Activated CD4-positive, alpha-beta T cell treated with anti-CD3 and anti-CD28 coated beads, Interleukin-2, Interleukin-6, amounts not matched to agents 100 ng/mL and 50 ng/mL, durations not matched to agents 16 hours and 8 hours (primary cell): ENCODE data around the gene MEGF11.

Source experiments
- DNase-seq: peaks from one replicate; pipeline ENCODE4 v3.0.0-alpha.2; 2020

MEGF11 gene

DNA sequence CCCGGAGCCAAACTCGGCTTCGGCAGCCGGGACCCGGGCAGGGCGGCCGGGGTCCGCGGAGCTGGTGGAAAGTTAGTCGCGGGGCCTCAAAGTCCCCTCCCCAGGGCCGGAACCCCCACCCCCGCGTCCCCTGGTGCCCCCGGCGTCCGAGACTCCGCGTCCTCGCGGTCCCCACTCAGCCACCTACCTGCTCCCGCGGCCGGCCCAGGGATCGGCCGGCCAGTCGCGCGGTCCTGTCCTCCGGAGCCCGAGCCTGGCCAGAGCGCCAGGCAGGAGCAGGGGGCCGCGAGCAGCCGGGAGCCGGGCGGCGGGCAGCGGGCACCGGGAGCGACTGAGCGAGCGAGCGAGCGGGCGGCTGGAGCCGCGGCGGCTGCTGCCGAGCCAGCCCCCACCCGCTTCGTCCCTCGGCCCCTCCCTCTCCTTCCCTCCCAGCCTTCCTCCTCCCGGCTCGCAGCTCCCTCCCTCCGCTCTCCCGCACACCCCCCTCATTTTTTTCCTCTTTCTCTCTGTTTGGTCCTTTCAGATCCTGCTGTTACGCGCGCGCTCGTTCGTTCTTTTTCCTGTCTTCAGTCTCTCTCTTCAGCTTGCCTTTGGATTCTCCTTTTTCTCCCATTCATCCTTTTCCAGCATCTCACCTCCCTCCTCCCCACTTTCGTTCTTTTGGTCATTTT, at the start of gene MEGF11:
Gene MEGF11, minus strand, starts transcription at position 333 of the 671 bp plus-strand sequence. CDS start 125,347 bp downstream, outside the sequence.
- no peak for DNase-seq

DNA sequence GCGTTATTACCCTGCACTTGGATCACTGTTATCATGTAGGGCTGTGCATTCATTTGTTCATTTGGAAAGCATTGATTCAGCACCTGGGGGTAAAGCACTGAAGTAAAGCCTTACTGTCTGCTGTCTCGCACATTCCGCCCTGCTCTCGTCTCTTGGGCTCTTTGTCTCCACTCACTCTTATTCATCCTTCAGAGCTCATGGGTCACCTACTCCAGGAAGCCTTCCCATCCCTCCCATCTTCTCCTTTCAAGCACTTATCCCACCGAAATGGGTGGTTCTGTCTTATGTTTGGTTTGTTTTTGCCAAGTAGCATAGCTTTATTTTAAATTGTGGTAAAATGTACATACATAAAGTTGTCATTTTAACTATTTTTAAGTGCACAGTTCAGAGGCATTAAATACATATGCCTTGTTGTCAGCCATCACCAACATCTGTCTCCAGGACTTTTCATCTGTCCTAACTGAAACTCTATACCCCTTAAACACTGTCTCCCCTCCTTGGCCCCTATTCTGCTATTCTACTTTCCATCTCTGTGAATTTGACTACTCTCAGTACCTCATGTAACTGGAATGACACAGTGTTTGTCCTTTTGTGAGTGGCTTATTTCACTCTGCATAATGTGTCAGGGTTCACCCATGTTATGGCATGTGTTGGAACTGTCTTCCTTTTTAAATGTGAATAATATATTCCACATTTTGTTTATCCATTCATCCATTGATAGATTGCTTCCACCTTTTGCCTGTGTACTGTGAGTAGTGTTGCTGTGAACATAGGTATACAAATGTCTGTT, 49.1 kb upstream of the MEGF11 start:
- DNase-seq: no peak

DNA sequence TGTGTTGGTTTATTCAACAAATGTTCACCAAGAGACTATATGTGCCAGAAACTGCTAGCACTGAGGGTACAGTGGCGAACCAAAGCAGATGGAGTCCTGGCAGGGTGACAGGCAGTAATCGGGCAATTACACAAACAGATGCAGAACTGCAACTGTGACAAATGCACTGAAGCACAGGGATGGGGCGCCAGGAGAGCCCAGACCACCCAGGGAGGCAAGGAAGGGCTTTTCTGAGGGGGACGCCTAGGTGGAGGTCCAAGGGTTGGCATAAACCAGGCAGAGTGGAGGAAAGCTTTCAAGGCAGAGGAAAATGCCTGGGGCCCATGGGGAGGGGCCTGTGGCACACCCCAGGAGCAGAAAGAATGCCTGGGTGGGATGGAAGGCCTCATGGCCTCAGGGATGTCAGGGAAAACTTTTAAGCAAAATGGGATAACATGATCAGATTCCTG, 45.3 kb upstream of the MEGF11 start:
- no peak for DNase-seq

DNA sequence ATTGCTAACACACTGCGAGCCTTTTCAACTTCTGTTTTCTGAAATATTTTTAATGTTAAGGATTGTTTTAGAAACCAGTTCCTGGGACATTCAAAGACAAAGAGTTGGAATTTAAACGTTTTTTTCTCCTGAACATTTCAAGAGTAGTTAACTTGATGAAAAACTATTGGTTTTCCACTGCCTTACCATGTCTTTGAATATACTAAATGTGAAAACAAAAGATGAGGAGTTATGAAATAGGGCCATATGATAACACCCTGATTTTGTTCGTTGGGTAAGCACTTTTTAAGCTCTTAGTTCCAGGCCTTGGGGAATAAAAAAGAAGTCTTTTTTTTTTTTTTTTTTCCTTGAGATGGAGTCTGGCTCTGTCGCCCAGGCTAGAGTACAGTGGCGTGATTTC, 42.6 kb upstream of the MEGF11 start:
- no peak for DNase-seq

DNA sequence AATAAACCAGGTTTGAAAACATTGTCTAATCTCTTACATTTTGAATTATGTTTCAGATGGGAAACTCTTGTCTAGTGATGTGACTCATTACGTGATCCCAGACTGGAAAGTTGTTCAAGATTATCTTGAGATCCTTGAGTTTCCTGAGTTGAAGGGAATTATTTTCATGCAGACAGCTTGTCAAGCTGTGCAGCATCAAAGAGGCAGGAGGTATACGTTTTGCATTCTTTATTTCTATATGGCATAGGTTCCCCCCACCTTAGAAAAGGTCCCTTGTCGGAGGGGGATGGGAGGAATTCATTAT, 41.3 kb upstream of the MEGF11 start:
- DNase-seq: peak; percentile 9

DNA sequence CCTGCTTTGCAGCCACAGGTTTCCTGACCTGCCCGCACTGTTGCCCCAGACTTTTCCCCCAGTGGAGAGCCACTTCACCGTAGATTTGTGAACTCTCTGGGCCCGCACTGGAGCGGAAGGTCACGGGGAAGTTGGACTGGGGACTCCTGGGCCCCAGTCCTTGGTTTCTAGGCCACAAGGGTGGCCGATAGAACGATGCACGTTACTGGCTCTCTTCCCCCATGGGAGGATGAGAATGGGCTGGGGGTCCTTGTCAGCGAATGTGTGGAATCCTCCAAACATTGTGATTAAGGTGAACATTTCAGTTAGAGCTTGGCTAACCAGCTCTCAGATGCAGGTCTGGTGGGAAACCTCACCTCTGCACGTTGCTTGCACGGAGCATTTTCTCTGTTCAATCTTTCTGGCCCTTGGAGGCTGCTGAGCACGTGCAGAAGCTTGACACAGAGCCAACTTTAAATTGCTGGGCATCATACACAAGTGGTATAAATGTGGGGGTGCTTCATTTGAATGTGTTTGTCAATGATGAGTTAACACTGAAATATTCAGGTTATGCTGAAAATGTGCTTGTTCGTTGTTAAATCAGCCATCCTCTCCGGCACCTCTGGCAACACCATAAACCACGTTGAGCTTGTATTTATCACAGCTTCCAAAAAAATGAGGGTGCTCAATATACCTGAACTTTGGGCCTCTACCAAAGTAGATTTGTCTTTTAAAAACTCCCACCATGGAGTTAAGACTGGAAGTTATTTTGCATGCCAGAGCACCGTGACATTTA, 40.8 kb upstream of the MEGF11 start:
- no peak for DNase-seq

DNA sequence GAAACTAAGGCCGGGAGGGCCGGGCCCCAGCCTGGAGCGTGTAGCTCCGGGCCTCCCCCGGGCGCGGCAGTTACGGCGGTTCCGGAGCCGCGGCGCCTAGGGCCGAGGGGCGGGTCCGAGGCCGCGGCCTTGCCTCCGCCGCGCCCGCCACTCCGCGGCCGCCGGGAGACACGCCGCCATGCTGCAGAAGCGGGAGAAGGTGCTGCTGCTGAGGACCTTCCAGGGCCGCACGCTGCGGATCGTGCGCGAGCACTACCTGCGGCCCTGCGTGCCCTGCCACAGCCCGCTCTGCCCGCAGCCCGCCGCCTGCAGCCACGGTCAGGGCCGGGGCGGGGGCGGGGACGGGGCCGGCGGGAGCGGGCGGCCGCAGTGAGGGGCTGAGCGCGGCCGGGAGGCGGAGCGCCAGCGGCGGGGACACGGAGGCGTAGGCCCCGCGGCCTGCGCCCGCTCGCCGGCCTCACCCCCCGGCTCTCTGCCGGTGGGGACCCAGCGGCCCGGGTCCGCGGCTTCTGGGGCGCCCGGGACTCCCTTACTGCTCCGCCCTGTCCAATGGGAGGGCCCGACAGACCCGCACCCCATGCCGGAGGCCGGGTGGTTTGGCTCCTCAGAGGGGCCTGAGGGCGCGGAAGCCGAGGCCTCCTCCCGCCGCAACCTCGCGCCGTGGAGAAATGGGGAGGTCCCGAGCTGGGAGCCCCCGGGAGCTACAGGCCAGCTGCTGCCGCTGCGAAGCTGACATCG, 40.0 kb upstream of the MEGF11 start, which contains the start of gene DIS3L:
Gene DIS3L, plus strand, starts transcription at position 150 of the 738 bp plus-strand sequence. Its CDS starts 29 bp downstream, at position 179.
- peak; percentile 76 for DNase-seq

DNA sequence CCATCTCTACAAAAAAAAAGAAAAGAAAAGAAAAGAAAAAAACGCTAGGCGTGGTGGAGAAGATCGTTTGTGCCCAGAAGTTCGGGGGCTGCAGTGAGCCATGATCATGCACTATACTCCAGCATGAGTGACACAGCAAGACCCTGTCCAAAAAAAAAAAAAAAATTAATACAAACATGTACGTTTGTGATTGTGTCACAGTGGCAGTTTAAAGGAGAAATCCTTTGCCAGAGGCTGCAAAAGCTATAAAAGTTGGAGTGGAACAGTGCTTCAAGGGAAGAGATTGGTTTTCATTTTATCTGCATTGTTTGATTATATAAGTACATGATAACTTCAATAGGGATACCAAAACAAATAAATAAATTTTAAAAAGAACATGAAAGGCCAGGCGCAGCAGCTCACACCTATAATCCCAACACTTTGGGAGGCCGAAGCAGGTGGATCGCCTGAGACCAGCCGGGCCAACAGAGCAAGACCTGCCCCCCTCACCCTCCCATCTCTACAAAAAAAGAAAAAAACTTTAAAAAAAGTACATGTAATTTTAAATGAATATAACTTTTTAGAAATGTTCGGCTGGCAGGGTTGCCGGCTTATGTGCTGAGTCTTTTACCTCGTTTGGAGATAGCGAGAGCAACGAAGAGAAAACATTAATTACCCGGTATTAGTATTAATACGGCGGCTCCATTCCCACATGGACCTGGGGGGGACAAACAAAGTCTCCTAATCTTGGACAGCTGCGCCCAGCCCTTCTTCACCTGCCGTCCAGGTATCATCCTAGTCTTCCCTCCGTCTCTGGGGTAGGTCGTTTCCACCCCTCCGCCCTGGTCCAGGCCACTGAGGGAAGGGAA, 39.2 kb upstream of the MEGF11 start:
- no peak for DNase-seq

DNA sequence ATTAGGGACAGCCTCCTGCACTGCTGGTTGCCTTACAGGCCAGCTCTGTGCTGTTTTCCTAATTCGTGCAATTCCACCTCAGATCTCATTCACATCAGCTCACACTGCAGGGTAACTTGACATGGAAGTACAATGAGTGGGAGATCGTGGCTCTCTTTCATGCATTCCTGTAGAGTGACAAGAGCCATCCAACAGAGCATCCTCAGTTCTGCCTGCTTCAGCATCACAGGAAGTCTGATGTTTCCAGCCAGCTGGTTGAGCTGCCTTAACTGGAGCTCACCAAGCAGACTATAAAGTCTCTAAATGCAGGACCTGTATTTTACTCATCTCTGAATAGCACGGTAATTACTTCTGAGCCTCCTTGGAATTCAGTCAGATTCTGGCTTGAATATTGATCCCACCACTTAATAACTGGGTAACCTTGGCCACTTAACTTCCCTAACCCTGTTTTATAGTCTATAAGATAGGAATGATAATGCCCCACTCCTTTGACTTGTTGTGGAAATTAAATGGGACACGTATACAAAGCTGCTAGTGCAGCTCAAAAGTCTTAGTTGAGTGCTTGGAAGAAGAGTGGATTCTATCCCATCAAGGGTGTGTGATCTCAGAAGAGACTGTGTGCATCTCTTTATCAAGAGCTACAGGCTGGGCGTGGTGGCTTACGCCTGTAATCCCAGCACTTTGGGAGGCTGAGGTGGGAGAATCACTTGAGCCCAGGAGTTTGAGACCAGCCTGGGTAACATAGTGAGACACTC, 38.4 kb upstream of the MEGF11 start:
- no peak for DNase-seq

DNA sequence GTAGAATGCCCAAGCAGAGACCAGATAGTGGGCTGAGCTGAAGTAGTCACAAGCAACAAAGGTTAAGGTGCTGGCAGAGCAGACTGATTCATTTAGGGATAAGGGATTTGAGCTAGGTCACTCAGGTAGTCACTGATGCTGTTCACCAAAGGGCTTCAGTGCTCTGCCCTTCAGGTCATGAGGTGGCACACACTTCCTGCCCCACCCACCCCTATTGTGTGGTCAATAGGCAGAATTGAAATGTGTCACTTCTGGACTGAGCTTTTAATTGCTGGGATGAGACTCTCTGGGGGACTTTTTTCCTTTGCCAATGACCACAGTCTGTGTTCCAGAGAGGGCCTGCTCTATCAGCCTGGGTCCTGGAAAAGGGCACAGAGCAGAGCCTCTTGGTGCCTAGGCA, 37.0 kb upstream of the MEGF11 start:
- peak; percentile 41 for DNase-seq

DNA sequence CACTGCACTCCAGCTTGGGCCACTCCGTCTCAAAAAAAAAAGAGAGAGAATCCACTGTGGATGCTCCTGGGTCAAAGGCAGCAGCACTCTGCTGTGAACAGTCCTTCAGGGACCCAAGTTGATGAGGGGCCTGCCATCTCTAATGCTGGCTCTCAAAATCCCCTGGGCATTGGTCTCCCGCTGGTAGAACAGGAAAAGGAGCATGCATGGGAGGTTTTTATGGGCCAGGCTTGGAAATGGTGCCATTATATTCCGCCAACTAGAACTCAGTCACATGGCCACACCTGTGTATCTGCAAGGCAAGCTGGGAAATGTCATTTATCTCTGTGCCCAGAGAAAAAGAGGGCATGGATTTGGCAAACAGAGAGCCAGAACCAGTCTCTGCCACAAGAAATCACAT, 36.5 kb upstream of the MEGF11 start:
- no peak for DNase-seq

DNA sequence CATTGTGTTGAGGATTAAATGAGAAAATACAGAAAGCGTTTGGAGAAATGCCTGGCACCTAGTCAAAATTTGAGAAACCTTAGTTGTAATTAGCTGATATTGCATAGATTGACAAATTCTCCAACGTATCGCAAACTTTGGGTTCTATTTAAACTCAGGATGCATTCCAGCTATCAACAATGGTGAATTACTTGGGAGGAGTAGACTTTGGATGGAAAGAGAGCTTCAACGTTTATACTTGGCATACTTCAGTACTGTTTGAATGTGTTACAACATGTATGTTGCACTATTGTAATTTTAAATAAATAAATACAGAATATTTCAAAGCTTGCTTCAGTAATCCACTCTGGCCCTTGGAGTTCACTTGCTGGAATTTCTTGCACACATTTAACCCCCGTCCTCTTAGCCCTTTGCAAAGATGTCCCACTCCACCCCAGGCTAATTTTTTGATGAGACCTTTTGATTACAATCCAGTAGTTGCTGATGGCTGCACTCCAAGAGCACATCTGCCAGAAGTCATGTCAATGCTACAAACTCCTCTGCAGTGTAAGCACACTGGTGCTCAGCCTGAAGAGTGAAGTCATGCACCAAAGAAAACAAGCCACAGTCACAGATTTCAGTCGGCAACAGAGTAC, 35.1 kb upstream of the MEGF11 start:
- no peak for DNase-seq

DNA sequence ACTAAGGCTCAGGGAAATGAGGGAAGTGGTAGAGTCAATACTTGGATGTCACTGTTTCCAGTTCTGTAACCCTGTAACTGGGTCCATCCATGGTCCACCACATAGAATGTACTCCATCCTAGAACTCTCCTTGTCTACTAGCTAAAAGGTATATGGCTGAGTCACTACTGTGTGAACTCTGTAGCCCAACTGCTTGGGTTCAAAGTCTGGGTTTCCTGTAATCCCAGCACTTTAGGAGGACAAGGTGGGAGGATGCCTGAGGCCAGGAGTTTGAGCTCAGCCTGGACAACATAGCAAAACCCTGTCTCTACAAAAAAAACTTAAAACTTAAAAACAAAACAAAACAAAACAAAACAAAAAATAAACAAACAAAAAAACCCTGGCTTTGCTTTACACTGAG, 34.5 kb upstream of the MEGF11 start:
- no peak for DNase-seq

DNA sequence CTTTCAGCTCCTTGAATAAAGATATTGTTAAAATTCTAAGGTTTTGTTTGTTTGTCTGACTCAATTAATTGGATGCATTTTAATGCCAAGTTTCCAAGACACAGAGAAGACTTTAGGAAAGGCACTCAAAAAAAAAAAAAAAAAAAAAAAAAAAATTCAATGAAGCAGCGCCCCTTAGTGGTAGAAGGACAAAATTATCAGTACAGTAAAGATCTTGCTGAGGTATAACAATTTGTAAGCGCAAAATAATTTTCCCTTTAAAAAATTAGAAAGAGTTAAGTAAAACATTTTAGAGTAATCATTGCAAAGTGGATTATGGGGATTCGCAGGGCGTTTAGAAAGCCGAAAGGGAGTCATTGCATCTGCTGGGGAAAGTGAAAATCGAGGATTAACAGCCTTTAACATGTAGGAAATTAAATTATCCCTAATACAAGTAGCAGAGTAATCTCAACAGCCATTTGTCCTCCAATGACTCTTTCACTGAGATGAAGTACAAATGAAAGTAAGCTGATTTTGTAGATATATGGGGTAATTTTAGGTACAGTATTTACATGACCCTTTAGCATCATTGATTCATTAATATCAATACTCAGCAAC, 34.0 kb upstream of the MEGF11 start:
- DNase-seq: no peak

DNA sequence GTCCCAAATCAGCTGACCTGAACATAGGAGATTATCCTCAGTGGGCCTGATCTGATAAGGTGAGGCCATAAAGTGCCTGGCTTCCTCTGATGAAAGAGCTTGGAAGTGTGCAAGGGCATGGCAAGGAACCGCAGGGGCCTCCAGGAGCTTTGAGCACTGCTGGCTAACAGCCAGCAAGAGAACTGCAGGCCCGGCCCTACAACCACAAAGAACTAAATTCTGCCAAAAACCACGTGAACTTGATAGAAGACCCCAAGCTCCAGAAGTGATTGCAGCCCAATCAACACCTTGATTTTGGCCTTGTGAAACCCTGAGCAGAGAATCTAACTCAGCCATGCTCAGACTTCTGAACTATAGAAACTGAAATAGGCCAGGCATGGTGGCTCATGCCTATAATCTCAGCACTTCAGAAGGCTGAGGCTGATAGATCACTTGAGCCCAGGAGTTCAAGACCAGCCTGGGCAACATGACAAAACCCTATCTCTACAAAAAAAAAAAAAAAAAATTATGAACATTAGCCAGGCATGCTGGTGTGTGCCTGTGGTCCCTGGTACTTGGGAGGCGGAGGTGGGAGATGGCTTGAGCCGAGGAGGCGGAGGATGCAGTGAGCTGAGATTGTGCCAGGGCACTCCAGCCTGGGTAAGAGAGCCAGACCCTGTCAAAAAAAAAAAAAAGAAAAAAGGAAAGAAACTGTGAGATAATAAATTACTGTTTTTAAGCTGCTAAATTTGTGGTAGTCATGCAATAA, 32.2 kb upstream of the MEGF11 start:
- no peak for DNase-seq

DNA sequence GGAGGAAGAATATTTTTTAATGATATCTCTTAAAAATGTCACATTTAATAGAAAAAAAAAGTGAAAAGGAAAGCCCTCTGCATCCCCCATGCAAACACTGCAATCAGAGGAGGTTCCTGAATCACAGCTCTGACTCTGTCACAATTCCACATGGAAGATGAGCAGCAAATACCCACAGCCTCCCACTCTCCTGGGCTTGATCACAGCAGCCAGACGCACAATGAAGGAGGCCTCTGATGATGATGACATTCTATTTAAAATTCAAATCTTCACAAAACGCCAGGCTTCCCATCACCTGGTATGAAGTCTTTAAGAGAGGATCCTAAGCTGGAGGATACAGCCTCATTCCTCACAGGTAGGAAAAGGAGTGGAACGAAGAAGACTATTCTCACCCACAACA, 30.7 kb upstream of the MEGF11 start:
- DNase-seq: no peak

DNA sequence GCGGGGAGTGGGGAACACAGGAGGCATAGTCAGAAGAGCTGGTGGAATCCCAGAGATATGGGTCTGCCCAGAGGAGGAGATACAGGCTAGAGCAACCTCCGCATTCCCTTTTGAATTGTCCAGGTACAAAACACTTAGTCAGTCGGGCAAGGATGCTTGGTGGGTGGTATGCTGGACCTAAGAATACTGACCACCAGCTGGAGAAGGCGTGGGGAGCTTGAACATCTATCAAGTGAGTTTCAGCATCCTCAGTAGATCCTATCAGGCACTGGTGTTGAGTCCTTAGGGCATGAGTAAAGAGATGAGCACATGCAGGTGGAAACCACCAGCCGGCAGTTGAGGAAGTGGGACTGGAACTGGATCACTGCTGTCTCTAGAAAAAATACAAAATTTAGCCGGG, 25.1 kb upstream of the MEGF11 start:
- DNase-seq: no peak

DNA sequence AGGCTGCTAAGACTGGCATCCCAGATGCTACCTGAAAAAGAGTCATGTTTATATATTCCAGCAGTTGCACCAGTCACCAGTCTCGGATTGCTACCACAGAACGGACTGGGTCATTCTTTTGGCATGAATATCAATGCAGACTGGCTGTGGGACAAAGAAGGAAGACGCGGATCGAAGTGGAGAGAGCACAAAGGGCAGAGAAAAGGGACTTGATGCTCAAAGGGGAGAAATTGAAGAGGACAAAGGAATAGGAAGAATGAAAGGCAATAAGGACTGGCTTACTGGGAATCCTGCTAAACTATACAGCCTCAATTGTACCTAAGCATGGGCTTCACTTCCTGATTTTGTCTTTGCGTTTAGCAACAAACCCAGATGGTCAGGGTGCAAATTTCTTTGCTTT, 24.5 kb upstream of the MEGF11 start:
- no peak for DNase-seq

DNA sequence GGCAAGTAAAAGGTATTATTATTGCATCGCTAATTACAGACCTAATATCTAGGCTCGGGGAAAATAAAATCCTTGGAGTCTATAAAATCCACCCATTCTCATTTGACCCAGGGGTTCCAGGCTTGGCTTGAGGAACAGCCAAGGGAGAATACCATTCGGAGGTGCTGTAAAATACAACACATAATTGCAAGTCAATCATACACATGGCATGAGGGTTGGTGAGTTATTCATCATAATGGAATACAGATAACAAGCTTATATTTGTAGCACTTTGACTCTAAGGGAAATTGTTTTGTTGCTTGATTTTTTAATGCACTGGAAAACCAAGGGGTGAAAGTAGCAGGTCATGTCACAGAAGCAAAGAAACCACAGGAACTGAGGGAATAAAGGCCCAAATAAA, 23.0 kb upstream of the MEGF11 start:
- DNase-seq: no peak

DNA sequence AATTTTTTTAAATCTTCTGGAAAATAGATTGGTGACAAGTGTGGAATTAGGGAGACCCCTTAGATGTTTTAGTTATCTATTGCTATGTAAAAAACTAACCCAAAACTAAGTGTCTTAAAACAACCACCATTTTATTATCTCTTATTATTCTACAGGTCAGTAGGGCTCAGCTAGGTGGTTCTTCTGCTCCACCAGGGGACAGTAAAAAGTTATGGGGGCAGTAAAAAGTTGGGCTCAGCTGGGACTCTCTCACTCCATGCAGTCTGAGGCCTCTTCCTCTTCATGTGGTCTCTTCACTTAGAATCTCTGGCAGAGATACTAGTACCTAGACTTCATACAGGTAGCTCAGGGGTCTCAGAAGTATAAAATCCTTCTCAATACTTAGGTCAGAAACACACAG, 21.8 kb upstream of the MEGF11 start:
- no peak for DNase-seq
